Smooth muscle cell of the pulmonary artery (primary cell): Measurements from ENCODE around the gene KCNK15. TPM values are rescaled to one million over a fixed set of nuclear protein-coding genes. Genes with fewer than 3 reads are reported as not detected.

Experiments used
- total RNA-seq: library from RNA; depleted of rRNA; stranded (reverse); fragments of >200 nt; gene quantifications from 2 replicates; pipeline ENCODE4 v1.2.3, GENCODE V29; 2014

The KCNK15 gene
- 4.8 and 15.8 TPM in 2 replicates for total RNA-seq

DNA sequence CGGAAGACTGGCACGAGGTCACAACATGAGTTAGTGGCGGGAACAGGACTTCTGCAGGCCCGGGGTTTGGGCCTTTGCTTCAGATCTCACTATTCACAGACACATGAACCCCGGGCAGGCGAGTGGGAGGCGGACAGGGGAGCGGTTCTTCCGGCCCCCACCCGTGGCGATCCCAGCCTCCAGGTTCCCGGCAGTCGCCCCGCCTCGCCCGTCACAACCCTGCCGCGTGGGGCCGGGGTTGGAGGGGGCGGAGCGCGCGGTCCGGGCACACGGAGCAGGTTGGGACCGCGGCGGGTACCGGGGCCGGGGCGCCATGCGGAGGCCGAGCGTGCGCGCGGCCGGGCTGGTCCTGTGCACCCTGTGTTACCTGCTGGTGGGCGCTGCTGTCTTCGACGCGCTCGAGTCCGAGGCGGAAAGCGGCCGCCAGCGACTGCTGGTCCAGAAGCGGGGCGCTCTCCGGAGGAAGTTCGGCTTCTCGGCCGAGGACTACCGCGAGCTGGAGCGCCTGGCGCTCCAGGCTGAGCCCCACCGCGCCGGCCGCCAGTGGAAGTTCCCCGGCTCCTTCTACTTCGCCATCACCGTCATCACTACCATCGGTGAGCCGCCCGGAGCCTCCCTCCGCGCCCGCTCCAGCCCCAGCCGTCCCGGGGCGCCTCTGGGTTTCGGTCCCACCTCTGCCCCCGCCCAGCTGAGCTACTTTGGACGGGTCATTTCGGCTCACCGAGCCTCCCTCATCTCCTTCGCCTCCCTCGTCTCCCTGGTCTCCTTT, at the start of gene KCNK15:
KCNK15 (plus strand) TSS at position 268 of the 769 bp plus-strand sequence; CDS start at position 314, 46 bp downstream.

DNA sequence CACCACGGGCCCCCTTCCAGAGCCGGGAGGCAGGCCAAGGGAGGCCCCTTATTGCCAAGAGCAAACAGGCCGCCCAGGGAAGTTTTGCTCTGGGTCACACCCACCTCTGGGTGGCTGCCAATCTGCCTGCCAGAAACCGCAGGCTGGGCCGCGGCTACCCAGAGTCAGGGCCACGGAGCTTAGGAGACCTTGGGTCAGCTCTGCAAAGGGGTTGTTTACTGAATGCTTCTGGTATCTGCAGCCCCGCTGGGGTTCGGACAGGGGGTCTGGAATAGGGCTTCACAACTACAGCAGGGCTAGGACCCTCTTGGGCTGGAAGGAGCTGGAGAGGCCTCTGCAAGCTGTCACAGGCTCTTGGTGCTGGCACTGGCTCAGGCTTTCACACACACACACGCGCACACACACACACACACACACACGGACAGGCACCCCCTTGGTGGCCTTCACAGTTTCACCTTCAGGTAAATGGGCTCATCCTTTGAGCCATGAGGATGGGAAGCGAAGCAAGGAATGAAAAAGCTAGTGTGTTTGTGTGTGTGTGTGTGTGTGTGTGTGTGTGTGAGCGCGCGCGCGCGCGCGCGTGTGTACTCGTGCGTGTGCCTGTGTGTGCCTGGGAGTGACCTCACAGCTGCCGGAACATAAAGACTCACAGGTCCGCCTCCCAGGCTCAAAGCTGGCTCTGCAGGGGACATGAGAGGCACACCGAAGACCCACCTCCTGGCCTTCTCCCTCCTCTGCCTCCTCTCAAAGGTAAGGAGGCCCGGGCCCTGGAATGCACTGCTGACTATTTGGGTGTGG, 30.8 kb upstream of the KCNK15 start, which contains the start of gene CCN5:
CCN5 (plus strand) TSS at position 669 of the 798 bp plus-strand sequence; CDS start at position 691, 22 bp downstream.

Other genes starting within 250 kb of the KCNK15 start
- gene SERINC3, start 223.8 kb upstream of the KCNK15 start, total RNA-seq = 146 and 178 TPM in 2 replicates
- 42.1 and 61.0 TPM in 2 replicates for gene PKIG, start 163.3 kb upstream of the KCNK15 start, total RNA-seq
- 12.0 and 45.0 TPM in 2 replicates for gene ADA, start 94.2 kb upstream of the KCNK15 start, total RNA-seq
- gene CCN5, start 30.5 kb upstream of the KCNK15 start, total RNA-seq = 3.0 and 36.4 TPM in 2 replicates
- 0.39 and 1.3 TPM in 2 replicates for gene RIMS4, start 64.7 kb downstream of the KCNK15 start, total RNA-seq
- 109 and 120 TPM in 2 replicates for gene YWHAB, start 139.8 kb downstream of the KCNK15 start, total RNA-seq
- 9.9 and 19.4 TPM in 2 replicates for gene PABPC1L, start 164.2 kb downstream of the KCNK15 start, total RNA-seq
- gene TOMM34, start 214.5 kb downstream of the KCNK15 start, total RNA-seq = 12.0 and 21.7 TPM in 2 replicates
- 29.5 and 38.2 TPM in 2 replicates for gene STK4, start 220.6 kb downstream of the KCNK15 start, total RNA-seq